ENCODE data around the gene MEIOSIN. TPM values are rescaled to one million over a fixed set of nuclear protein-coding genes. Genes with fewer than 3 reads are reported as not detected.

Gene MEIOSIN
- polyA plus RNA-seq, 2 donors: not detected

- H3K4me1 ChIP-seq (ENCODE audit: control insufficient read depth in 2 of 2, insufficient read depth in 2 of 2, low read length in 1 of 2): no peaks in the 10 kb centered on the region
- H3K36me3 ChIP-seq (ENCODE audit: control insufficient read depth in 2 of 2, insufficient read depth in 2 of 2, low read length in 1 of 2): peaks cover 0 to 4% of the 10 kb centered on the region in 2 donors
- no peaks in the 10 kb centered on the region for H3K27me3 ChIP-seq (ENCODE audit: control insufficient read depth in 1 of 2, insufficient read depth in 2 of 2, low read length in 2 of 2)
- no peak overlapping the region for H3K27ac ChIP-seq (ENCODE audit: low read depth in 2 of 2, low read length in 1 of 2)
- H3K4me3 ChIP-seq (ENCODE audit: low read depth in 1 of 2, low read length in 2 of 2): no peak overlapping the region
- 95 to 96% methylated on average over 12 of the region's 12 CpGs for WGBS, 2 donors
- H3K9me3 ChIP-seq (ENCODE audit: control insufficient read depth in 2 of 2, insufficient read depth in 1 of 2, low read depth in 1 of 2, low read length in 1 of 2): peaks cover 0 to 3% of the 10 kb centered on the region in 2 donors
Measured at GRCh38 chr19:45705710-45706415, 27.4 kb upstream of the MEIOSIN start.

GRCh38 chr19:45710356-45711130, 22.7 kb upstream of the MEIOSIN start:
- H3K4me1 ChIP-seq (ENCODE audit: control insufficient read depth in 2 of 2, insufficient read depth in 2 of 2, low read length in 1 of 2): no peaks in the 10 kb centered on the region
- no peak overlapping the region for H3K27ac ChIP-seq (ENCODE audit: low read depth in 2 of 2, low read length in 1 of 2)
- H3K4me3 ChIP-seq (ENCODE audit: low read depth in 1 of 2, low read length in 2 of 2): no peak overlapping the region
- no peaks in the 10 kb centered on the region for H3K27me3 ChIP-seq (ENCODE audit: control insufficient read depth in 1 of 2, insufficient read depth in 2 of 2, low read length in 2 of 2)
- WGBS, 2 donors: 69 to 72% methylated on average over 10 of the region's 10 CpGs
- H3K9me3 ChIP-seq (ENCODE audit: control insufficient read depth in 2 of 2, insufficient read depth in 1 of 2, low read depth in 1 of 2, low read length in 1 of 2): no peaks in the 10 kb centered on the region
- peaks cover 5 to 20% of the 10 kb centered on the region in 2 donors for H3K36me3 ChIP-seq (ENCODE audit: control insufficient read depth in 2 of 2, insufficient read depth in 2 of 2, low read length in 1 of 2)

- Histone ChIP-seq H3K36me3 (ENCODE audit: control insufficient read depth in 2 of 2, insufficient read depth in 2 of 2, low read length in 1 of 2) (peaks cover 5 to 20% of the 10 kb centered on the region in 2 donors), H3K27ac (ENCODE audit: low read depth in 2 of 2, low read length in 1 of 2) (no peak overlapping the region), H3K9me3 (ENCODE audit: control insufficient read depth in 2 of 2, insufficient read depth in 1 of 2, low read depth in 1 of 2, low read length in 1 of 2) (no peaks in the 10 kb centered on the region), H3K4me3 (ENCODE audit: low read depth in 1 of 2, low read length in 2 of 2) (no peak overlapping the region), H3K27me3 (ENCODE audit: control insufficient read depth in 1 of 2, insufficient read depth in 2 of 2, low read length in 2 of 2) (no peaks in the 10 kb centered on the region), H3K4me1 (ENCODE audit: control insufficient read depth in 2 of 2, insufficient read depth in 2 of 2, low read length in 1 of 2) (no peaks in the 10 kb centered on the region)
- WGBS, 2 donors: 92% methylated on average over 76 of the region's 76 CpGs
Measured at GRCh38 chr19:45711851-45712698, 21.2 kb upstream of the MEIOSIN start.

GRCh38 chr19:45712699-45713067, 20.6 kb upstream of the MEIOSIN start:
- Histone ChIP-seq H3K27me3 (ENCODE audit: control insufficient read depth in 1 of 2, insufficient read depth in 2 of 2, low read length in 2 of 2) (no peaks in the 10 kb centered on the region), H3K4me3 (ENCODE audit: low read depth in 1 of 2, low read length in 2 of 2) (no peak overlapping the region), H3K27ac (ENCODE audit: low read depth in 2 of 2, low read length in 1 of 2) (no peak overlapping the region), H3K36me3 (ENCODE audit: control insufficient read depth in 2 of 2, insufficient read depth in 2 of 2, low read length in 1 of 2) (peaks cover 5 to 20% of the 10 kb centered on the region in 2 donors), H3K4me1 (ENCODE audit: control insufficient read depth in 2 of 2, insufficient read depth in 2 of 2, low read length in 1 of 2) (no peaks in the 10 kb centered on the region), H3K9me3 (ENCODE audit: control insufficient read depth in 2 of 2, insufficient read depth in 1 of 2, low read depth in 1 of 2, low read length in 1 of 2) (no peaks in the 10 kb centered on the region)
- WGBS, 2 donors: 94% methylated on average over 24 to 25 of the region's 25 CpGs

GRCh38 chr19:45713141-45713540, 20.1 kb upstream of the MEIOSIN start:
- H3K9me3 ChIP-seq (ENCODE audit: control insufficient read depth in 2 of 2, insufficient read depth in 1 of 2, low read depth in 1 of 2, low read length in 1 of 2): no peaks in the 10 kb centered on the region
- H3K4me3 ChIP-seq (ENCODE audit: low read depth in 1 of 2, low read length in 2 of 2): no peak overlapping the region
- peaks cover 5 to 21% of the 10 kb centered on the region in 2 donors for H3K36me3 ChIP-seq (ENCODE audit: control insufficient read depth in 2 of 2, insufficient read depth in 2 of 2, low read length in 1 of 2)
- H3K27me3 ChIP-seq (ENCODE audit: control insufficient read depth in 1 of 2, insufficient read depth in 2 of 2, low read length in 2 of 2): no peaks in the 10 kb centered on the region
- no peak overlapping the region for H3K27ac ChIP-seq (ENCODE audit: low read depth in 2 of 2, low read length in 1 of 2)
- peaks cover 0 to 4% of the 10 kb centered on the region in 2 donors for H3K4me1 ChIP-seq (ENCODE audit: control insufficient read depth in 2 of 2, insufficient read depth in 2 of 2, low read length in 1 of 2)
- 84 to 87% methylated on average over 15 of the region's 15 CpGs for WGBS, 2 donors

- Histone ChIP-seq H3K4me1 (ENCODE audit: control insufficient read depth in 2 of 2, insufficient read depth in 2 of 2, low read length in 1 of 2) (peaks cover 0 to 6% of the 10 kb centered on the region in 2 donors), H3K27me3 (ENCODE audit: control insufficient read depth in 1 of 2, insufficient read depth in 2 of 2, low read length in 2 of 2) (no peaks in the 10 kb centered on the region), H3K4me3 (ENCODE audit: low read depth in 1 of 2, low read length in 2 of 2) (no peak overlapping the region), H3K36me3 (ENCODE audit: control insufficient read depth in 2 of 2, insufficient read depth in 2 of 2, low read length in 1 of 2) (peaks cover 5 to 27% of the 10 kb centered on the region in 2 donors), H3K9me3 (ENCODE audit: control insufficient read depth in 2 of 2, insufficient read depth in 1 of 2, low read depth in 1 of 2, low read length in 1 of 2) (no peaks in the 10 kb centered on the region), H3K27ac (ENCODE audit: low read depth in 2 of 2, low read length in 1 of 2) (no peak overlapping the region)
- 91 to 92% methylated on average over 3 of the region's 3 CpGs for WGBS, 2 donors
Measured at GRCh38 chr19:45715139-45715538, 18.1 kb upstream of the MEIOSIN start.

- Histone ChIP-seq H3K27me3 (ENCODE audit: control insufficient read depth in 1 of 2, insufficient read depth in 2 of 2, low read length in 2 of 2) (no peaks in the 10 kb centered on the region), H3K27ac (ENCODE audit: low read depth in 2 of 2, low read length in 1 of 2) (peak overlapping the region; percentile 92 to 96), H3K36me3 (ENCODE audit: control insufficient read depth in 2 of 2, insufficient read depth in 2 of 2, low read length in 1 of 2) (peaks cover 5 to 27% of the 10 kb centered on the region in 2 donors), H3K9me3 (ENCODE audit: control insufficient read depth in 2 of 2, insufficient read depth in 1 of 2, low read depth in 1 of 2, low read length in 1 of 2) (no peaks in the 10 kb centered on the region), H3K4me1 (ENCODE audit: control insufficient read depth in 2 of 2, insufficient read depth in 2 of 2, low read length in 1 of 2) (peaks cover 0 to 9% of the 10 kb centered on the region in 2 donors), H3K4me3 (ENCODE audit: low read depth in 1 of 2, low read length in 2 of 2) (peak overlapping the region; percentile 54 to 67)
- 2% methylated on average over 24 of the region's 24 CpGs for WGBS, 2 donors
Measured at GRCh38 chr19:45716359-45717130, 16.7 kb upstream of the MEIOSIN start.

GRCh38 chr19:45717131-45717982, 15.9 kb upstream of the MEIOSIN start:
- H3K36me3 ChIP-seq (ENCODE audit: control insufficient read depth in 2 of 2, insufficient read depth in 2 of 2, low read length in 1 of 2): peaks cover 2 to 19% of the 10 kb centered on the region in 2 donors
- no peaks in the 10 kb centered on the region for H3K9me3 ChIP-seq (ENCODE audit: control insufficient read depth in 2 of 2, insufficient read depth in 1 of 2, low read depth in 1 of 2, low read length in 1 of 2)
- H3K27ac ChIP-seq (ENCODE audit: low read depth in 2 of 2, low read length in 1 of 2): peak overlapping the region; percentile 94 to 96
- peak overlapping the region; percentile 54 to 67 for H3K4me3 ChIP-seq (ENCODE audit: low read depth in 1 of 2, low read length in 2 of 2)
- 0 to 1% methylated on average over 50 to 51 of the region's 51 CpGs for WGBS, 2 donors
- H3K27me3 ChIP-seq (ENCODE audit: control insufficient read depth in 1 of 2, insufficient read depth in 2 of 2, low read length in 2 of 2): no peaks in the 10 kb centered on the region
- H3K4me1 ChIP-seq (ENCODE audit: control insufficient read depth in 2 of 2, insufficient read depth in 2 of 2, low read length in 1 of 2): peaks cover 0 to 9% of the 10 kb centered on the region in 2 donors

All from esophagus (tissue), 2 donors.